Measurements from ENCODE around the gene NDUFAB1. TPM values are rescaled to one million over a fixed set of nuclear protein-coding genes. Genes with fewer than 3 reads are reported as not detected.
"Not testable (repeated sequence)": the region's sequence is repeated elsewhere in the genome, so short reads cannot be mapped to it uniquely, and the experiment has no call there.

The NDUFAB1 gene
- 180 TPM for polyA plus RNA-seq (2012; ENCODE audit: low read depth, missing spikeins)

DNA sequence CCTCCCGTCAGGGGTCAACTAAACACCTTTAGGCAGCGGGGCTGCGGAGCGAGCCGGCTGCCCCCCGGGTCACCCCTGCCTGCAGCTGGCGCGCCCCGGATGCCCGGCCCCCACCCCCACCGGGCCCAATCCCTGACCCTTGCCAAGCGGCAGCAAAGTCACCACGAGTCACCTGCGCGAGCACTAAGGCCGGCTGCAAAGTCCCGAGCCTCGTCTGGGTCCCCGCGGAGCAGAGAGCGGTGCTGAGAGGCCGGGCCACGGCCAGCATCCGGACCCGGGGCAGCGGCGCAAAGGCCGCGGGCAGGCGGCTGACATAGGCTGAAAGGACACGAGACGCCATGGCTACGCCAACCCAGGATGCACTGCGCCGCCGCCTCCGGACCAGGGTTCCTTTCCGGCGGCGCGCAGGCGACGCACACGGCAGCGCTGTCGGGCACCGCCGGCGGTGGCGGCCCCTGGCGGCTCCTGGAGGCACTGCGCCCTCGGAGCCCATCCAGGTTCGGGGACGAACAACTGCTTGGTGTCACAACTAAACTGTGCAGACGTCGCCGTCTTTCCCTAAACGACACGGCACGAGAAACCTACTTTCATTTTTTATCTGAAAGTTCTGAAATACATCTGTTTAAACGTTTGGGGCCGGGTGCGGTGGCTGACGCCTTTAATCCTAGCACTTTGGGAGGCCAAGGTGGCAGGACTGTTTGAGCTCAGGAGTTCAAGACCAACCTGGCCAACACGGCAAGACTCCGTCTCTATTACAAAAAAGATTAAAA is at the start of gene NDUFAB1:
Gene NDUFAB1 (minus strand): TSS at position 366 of the 770 bp plus-strand sequence. CDS start 26 bp downstream, at position 340.
- TF ChIP-seq POLR2A (IDR thresholded peaks at IDR 0.05; ENCODE audit: low read depth, low read length): peak; percentile 77
- TF ChIP-seq POLR2AphosphoS5 (IDR thresholded peaks at IDR 0.05; ENCODE audit: low read depth, low read length): peak; percentile 76
- TF ChIP-seq SPI1 (IDR thresholded peaks at IDR 0.05; ENCODE audit: low read depth, low read length): no peak
- TF ChIP-seq TAF1 (IDR thresholded peaks at IDR 0.05; ENCODE audit: low read depth, low read length): peak; percentile 86
- TF ChIP-seq POU2F2 (IDR thresholded peaks at IDR 0.05; ENCODE audit: low read depth, low read length): peak; percentile 66; the same call in 1 of the 2 replicates
- TF ChIP-seq PAX5 (IDR thresholded peaks at IDR 0.05; ENCODE audit: insufficient read depth, low read length, severe bottlenecking): peak; percentile 42
- DNase-seq (ENCODE audit: insufficient read length, low spot score) (peak; percentile 92), FAIRE-seq (peak; percentile 93)

DNA sequence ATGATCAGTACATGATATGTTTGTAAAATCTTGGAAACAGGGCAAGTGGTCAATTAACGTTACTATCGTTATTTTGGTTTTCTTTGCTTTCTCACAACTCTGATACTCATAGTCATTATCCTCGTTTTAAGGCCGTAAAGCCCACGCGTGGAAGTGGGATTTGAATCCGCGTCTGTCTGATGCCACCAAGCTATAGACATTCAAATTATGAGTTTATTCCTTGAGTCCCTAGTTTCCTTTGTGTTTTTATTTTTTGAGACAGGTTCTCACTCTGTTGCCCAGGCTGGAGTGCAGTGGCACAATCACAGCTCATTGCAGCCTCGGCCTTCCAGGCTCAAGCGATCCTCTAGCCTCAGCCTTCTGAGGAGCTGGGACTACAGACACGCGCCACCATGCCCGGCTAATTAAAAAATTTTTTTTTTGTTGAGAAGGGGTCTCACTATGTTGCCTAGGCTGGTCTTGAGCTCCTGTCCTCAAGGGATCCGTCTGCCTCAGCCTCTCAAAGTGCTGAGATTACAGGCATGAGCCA is 46.2 kb upstream of the NDUFAB1 start:
- no peak for DNase-seq (ENCODE audit: insufficient read length, low spot score)
- no peak for TF ChIP-seq SPI1 (IDR thresholded peaks at IDR 0.05; ENCODE audit: low read depth, low read length)
- TF ChIP-seq PAX5 (IDR thresholded peaks at IDR 0.05; ENCODE audit: insufficient read depth, low read length, severe bottlenecking): no peak
- TF ChIP-seq POLR2AphosphoS5 (IDR thresholded peaks at IDR 0.05; ENCODE audit: low read depth, low read length): 0 out of 2 replicates have a peak, but pooled peaks have one; percentile 33
- no peak for TF ChIP-seq POU2F2 (IDR thresholded peaks at IDR 0.05; ENCODE audit: low read depth, low read length)
- no peak for TF ChIP-seq POLR2A (IDR thresholded peaks at IDR 0.05; ENCODE audit: low read depth, low read length)
- FAIRE-seq: no peak

DNA sequence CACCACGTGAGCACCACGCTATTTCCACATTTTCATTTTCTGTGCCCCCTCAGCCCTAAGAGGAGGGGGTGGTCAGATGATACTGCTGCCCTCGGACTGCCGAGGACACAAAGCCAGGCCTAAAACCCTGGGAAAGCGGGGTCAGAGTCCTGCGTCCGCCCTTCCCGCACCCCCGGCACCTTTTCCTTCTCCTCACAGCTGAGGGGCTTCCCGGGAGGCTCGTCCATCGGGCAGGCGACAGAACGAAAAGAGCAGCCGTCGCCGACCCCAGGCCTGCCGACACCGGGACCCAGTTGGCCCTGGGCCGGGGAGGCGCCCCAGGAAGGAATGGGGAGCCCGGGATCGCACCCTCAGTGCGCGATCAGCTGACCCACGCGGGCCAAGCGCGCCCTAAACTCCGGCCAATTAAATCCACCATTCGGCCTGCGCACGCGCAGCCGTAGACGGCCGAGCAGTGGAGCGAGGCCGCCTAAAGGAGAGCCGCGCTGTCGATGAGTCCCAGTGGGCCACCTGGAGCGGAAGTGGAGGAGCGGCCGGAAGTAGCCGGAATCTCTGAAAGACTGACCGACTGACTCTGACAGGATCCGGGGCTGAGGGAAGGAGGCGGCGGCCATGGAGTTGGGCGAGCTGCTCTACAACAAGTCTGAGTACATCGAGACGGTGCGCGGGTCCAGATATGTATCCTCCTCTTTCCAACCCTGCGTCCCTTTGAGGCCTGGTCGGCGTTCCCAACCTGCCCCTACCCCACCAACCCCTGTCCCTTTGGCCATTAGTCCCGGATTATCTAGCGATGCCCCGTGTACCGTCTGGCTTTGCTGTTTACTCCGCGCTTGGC is 45.0 kb upstream of the NDUFAB1 start, which contains the start of the genes DCTN5 and PALB2:
Gene DCTN5 (plus strand): TSS at position 536 of the 835 bp plus-strand sequence. CDS start 77 bp downstream, at position 613.
Gene PALB2 (minus strand): TSS at position 380 of the 835 bp plus-strand sequence. CDS start 153 bp downstream, at position 227.
- TF ChIP-seq SPI1 (IDR thresholded peaks at IDR 0.05; ENCODE audit: low read depth, low read length): peak; percentile 81
- no peak for TF ChIP-seq POU2F2 (IDR thresholded peaks at IDR 0.05; ENCODE audit: low read depth, low read length)
- peak; percentile 48 for TF ChIP-seq PAX5 (IDR thresholded peaks at IDR 0.05; ENCODE audit: insufficient read depth, low read length, severe bottlenecking)
- TF ChIP-seq TAF1 (IDR thresholded peaks at IDR 0.05; ENCODE audit: low read depth, low read length): no peak; the same call in none of the 2 replicates
- peak; percentile 92 for TF ChIP-seq POLR2AphosphoS5 (IDR thresholded peaks at IDR 0.05; ENCODE audit: low read depth, low read length)
- TF ChIP-seq POLR2A (IDR thresholded peaks at IDR 0.05; ENCODE audit: low read depth, low read length): peak; percentile 81

DNA sequence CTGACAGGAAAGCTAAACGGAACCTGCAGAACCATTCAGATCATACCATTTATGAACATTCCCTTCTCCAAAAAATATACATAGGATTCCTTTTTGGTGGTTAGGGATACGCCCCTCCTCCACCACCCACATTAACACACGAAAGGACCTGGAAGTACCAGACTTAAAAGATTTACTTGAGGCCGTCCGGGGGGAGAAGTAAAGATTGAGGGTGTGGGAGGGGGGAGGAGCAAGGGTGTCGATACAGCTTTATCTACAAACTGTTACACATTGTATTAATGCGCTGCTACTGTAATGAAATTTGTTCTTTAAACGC is 44.5 kb upstream of the NDUFAB1 start:
- no peak for FAIRE-seq
- TF ChIP-seq SPI1 (IDR thresholded peaks at IDR 0.05; ENCODE audit: low read depth, low read length): no peak
- TF ChIP-seq POLR2AphosphoS5 (IDR thresholded peaks at IDR 0.05; ENCODE audit: low read depth, low read length): no peak
- TF ChIP-seq POLR2A (IDR thresholded peaks at IDR 0.05; ENCODE audit: low read depth, low read length): no peak
- TF ChIP-seq TAF1 (IDR thresholded peaks at IDR 0.05; ENCODE audit: low read depth, low read length): no peak
- TF ChIP-seq PAX5 (IDR thresholded peaks at IDR 0.05; ENCODE audit: insufficient read depth, low read length, severe bottlenecking): no peak
- no peak for TF ChIP-seq POU2F2 (IDR thresholded peaks at IDR 0.05; ENCODE audit: low read depth, low read length)
- peak; percentile 9 for DNase-seq (ENCODE audit: insufficient read length, low spot score)

More for the DNA sequence above, 45.0 kb upstream of the NDUFAB1 start, which contains the start of the genes DCTN5 and PALB2:
- peak; percentile 97 for FAIRE-seq
- DNase-seq (ENCODE audit: insufficient read length, low spot score): peak; percentile 89

DNA sequence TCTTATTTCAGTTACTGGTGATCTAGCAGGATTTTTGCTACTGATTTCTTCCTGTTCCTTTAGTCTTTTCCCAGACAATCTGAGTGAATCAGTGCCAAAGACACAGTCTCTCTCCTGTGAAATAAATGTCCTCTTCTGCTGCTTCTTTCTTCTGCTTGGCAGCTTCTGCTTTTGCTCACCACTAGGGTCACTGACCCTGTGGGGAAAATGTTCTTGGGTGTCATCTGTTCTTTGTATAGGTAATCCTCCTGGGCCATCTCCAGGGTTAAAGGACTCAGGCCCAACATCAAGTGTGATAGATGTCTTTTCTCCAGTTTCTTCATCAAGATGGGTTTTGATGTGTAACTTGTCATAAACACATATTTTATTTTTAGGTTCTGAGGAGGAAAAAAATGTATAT is 39.8 kb upstream of the NDUFAB1 start:
- no peak for TF ChIP-seq POLR2A (IDR thresholded peaks at IDR 0.05; ENCODE audit: low read depth, low read length)
- DNase-seq (ENCODE audit: insufficient read length, low spot score) (no peak), FAIRE-seq (no peak)

DNA sequence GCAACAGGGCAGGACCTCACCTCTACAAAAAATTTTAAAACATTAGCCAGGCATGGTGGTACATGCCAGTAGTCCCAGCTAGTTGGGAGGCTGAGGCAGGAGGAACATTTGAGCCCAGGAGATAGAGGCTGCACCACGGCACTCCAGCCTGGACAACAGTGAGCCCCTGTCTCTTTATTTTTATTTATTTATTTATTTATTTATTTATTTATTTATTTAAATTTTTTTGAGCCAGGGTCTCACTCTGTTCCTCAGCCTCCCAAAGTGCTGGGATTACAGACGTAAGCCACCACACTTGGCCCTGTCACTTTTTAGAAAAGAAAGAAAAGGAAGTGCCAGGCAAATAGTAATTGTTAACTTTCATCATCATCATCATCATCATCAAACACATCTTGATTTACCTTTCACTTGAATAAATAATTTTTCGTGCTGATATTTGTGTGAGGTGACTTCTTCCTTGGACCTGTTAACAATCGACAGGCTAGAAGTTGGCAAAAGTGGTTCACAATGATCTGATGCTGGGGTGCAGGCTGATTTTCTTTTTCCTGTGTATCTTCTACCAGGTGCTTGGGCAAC is 38.4 kb upstream of the NDUFAB1 start:
- DNase-seq (ENCODE audit: insufficient read length, low spot score) (no peak), FAIRE-seq (no peak)
- TF ChIP-seq POLR2AphosphoS5 (IDR thresholded peaks at IDR 0.05; ENCODE audit: low read depth, low read length) (no peak), TAF1 (IDR thresholded peaks at IDR 0.05; ENCODE audit: low read depth, low read length) (no peak), POLR2A (IDR thresholded peaks at IDR 0.05; ENCODE audit: low read depth, low read length) (no peak), SPI1 (IDR thresholded peaks at IDR 0.05; ENCODE audit: low read depth, low read length) (no peak), POU2F2 (IDR thresholded peaks at IDR 0.05; ENCODE audit: low read depth, low read length) (no peak), PAX5 (IDR thresholded peaks at IDR 0.05; ENCODE audit: insufficient read depth, low read length, severe bottlenecking) (no peak)

DNA sequence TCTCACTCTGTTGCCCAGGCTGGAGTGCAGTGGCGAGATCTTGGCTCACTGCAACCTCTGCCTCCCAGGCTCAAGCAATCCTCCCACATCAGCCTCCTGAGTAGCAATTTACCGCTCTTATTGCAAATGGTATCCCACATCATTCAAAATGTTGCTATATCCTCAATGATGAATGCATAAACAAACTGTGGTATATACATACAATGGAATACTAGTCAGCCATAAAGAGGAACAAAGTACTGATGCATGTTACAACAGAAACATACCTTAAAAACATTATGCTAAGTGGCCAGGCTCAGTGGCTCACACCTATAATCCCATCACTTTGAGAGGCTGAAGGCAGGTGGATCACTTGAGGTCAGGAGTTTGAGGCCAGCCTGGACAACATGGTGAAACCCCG is 35.8 kb upstream of the NDUFAB1 start:
- FAIRE-seq: not testable (repeated sequence)

DNA sequence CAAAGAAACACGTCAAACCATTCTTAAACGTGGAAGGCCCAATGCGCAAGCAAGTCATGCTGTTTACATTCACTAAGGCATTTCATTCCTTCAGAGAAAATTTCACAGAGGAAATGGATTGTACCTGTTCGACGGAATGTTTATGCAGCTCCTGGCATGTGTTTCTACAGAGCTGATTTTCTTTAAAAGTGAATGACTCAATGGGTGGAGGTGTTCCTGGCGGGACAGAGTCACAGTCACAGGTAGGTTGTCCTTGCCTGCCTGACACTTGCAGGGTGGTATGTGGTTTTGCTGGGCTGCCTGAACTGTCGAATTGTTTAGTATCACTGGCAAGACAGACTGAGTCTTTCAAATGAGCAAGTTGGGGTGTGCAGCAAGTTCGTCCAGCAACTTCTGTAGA is 33.4 kb upstream of the NDUFAB1 start:
- TF ChIP-seq SPI1 (IDR thresholded peaks at IDR 0.05; ENCODE audit: low read depth, low read length) (no peak), PAX5 (IDR thresholded peaks at IDR 0.05; ENCODE audit: insufficient read depth, low read length, severe bottlenecking) (no peak), POLR2AphosphoS5 (IDR thresholded peaks at IDR 0.05; ENCODE audit: low read depth, low read length) (no peak), POLR2A (IDR thresholded peaks at IDR 0.05; ENCODE audit: low read depth, low read length) (no peak), TAF1 (IDR thresholded peaks at IDR 0.05; ENCODE audit: low read depth, low read length) (no peak), POU2F2 (IDR thresholded peaks at IDR 0.05; ENCODE audit: low read depth, low read length) (no peak)
- DNase-seq (ENCODE audit: insufficient read length, low spot score): no peak
- no peak for FAIRE-seq

More for the DNA sequence above, 35.8 kb upstream of the NDUFAB1 start:
- not testable (repeated sequence) for DNase-seq (ENCODE audit: insufficient read length, low spot score)

DNA sequence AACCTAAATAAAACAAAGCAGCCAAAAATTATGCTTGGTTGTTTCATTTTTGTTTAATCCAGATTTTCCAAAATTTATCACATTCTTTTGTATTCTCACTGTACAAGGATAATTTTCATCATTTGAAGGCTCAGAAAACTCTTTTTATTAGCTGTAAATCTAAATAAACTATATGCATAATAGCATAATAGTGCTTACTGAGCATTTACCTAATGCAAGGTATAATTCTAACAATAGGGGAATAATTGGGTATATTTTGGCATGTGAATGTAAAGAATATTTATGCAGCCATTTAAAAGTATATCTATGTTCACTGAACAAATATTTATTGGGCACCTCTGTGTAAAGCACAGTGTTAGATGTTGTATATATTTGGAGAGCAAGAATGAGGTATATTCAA is 28.0 kb upstream of the NDUFAB1 start:
- FAIRE-seq: no peak
- TF ChIP-seq TAF1 (IDR thresholded peaks at IDR 0.05; ENCODE audit: low read depth, low read length) (no peak), POLR2A (IDR thresholded peaks at IDR 0.05; ENCODE audit: low read depth, low read length) (no peak), SPI1 (IDR thresholded peaks at IDR 0.05; ENCODE audit: low read depth, low read length) (no peak), POU2F2 (IDR thresholded peaks at IDR 0.05; ENCODE audit: low read depth, low read length) (no peak), POLR2AphosphoS5 (IDR thresholded peaks at IDR 0.05; ENCODE audit: low read depth, low read length) (no peak), PAX5 (IDR thresholded peaks at IDR 0.05; ENCODE audit: insufficient read depth, low read length, severe bottlenecking) (no peak)

More for the DNA sequence above, 28.0 kb upstream of the NDUFAB1 start:
- DNase-seq (ENCODE audit: insufficient read length, low spot score): no peak
